Germinal center (tissue), 1 donor: ENCODE data around the gene TFAP2D.

Source experiments
- DNase-seq: peaks from one replicate; pipeline ENCODE4 v3.0.0; 2012; ENCODE audit warnings: mixed read lengths, low spot score

Gene TFAP2D

DNA sequence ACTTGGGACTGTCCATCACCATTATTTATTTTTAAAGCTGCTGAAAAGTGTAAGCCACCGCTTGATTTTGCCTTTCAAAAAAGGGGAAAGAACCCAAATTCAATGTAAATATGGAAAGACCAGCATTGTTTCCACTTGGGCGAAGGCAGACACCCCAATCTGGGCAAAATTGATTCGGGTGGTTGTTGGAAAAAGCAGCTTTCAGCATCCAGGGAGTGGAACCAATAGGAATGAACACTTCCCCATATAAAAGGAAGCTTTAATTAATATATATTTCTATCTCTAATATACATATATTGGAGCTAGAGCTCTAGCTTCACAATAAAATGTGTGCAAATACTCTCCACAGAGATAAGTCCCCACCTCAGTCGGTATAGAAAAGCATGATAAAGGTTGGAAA, at the start of gene TFAP2D:
TSS of gene TFAP2D (plus strand) at position 301 of the 400 bp plus-strand sequence. CDS start 530 bp downstream, outside the sequence.
- no peak for DNase-seq

- DNase-seq = no peak
Measured at GRCh38 chr6:50663806-50664205, 49.5 kb upstream of the TFAP2D start.

GRCh38 chr6:50666089-50666488, 47.2 kb upstream of the TFAP2D start:
- no peak for DNase-seq

DNA sequence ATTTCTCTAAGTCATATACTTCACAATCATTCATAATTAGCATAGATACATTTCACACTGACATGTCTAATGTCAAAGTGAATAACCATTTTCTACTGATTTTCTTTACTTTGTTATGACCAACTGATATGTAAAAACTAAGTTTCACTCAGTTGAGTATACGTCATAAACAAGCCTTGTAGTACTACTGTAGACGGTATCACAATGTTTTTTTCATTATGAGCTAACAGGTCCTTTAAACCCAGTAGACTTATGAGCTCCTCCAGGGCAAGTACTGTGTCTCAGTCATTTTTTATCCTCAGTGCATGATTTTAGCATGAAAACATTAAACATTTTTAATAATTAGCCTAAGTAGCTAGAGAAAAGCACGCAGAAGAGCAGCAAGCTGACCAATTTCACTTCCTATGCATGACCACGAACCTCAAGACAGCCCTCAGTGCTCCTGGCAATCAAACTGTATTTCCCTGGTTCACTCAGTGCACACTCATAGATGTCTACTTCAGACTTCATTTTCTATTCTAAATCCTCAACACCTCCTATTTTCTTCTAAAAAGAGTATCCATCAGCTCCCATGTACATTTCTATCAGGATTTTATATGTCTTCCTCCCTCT, 32.0 kb upstream of the TFAP2D start:
- no peak for DNase-seq

DNA sequence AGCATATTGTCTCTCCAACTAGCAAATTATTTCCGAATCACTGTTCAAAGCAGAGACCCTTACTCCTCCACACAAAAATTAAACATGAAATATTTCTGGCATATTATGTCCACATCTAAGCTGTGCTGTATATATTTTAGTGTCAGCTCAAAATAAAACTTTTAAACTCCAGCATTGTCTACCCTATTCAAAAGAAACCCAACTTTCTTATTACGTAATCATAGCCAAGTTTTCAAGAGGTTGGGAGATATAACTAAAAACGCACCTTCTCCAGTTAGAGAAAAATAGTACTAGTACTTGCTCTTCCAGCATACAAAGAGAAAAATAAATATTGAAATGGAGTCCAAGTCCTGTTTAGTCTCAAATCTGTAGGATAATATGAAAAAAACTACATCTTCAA, 24.1 kb upstream of the TFAP2D start:
- no peak for DNase-seq

- DNase-seq = no peak
Measured at GRCh38 chr6:50691814-50692495, 21.4 kb upstream of the TFAP2D start.

DNA sequence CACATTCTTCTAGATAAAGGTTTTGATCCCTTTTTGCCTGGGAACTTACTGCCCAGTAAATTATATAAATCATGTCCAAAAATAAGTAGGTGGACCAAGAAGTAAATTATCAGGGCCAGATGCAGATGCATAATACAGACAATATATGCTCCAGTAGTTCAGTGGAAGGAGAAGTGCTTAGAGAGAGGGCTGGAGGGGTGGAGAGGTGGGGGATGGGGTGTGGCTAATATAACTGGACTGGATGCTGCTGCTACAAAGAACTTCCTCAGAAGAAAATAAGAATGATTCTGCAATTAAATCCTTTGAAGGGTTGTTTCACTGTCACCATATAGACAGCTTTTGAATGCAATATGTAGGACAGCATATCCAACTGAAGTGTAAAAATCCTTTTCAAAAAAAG, 14.8 kb upstream of the TFAP2D start:
- no peak for DNase-seq

- no peak for DNase-seq
Measured at GRCh38 chr6:50699051-50699775, 14.1 kb upstream of the TFAP2D start.

- DNase-seq = no peak
Measured at GRCh38 chr6:50706575-50706974, 6.8 kb upstream of the TFAP2D start.

- DNase-seq = no peak
Measured at GRCh38 chr6:50707191-50707590, 6.1 kb upstream of the TFAP2D start.

DNA sequence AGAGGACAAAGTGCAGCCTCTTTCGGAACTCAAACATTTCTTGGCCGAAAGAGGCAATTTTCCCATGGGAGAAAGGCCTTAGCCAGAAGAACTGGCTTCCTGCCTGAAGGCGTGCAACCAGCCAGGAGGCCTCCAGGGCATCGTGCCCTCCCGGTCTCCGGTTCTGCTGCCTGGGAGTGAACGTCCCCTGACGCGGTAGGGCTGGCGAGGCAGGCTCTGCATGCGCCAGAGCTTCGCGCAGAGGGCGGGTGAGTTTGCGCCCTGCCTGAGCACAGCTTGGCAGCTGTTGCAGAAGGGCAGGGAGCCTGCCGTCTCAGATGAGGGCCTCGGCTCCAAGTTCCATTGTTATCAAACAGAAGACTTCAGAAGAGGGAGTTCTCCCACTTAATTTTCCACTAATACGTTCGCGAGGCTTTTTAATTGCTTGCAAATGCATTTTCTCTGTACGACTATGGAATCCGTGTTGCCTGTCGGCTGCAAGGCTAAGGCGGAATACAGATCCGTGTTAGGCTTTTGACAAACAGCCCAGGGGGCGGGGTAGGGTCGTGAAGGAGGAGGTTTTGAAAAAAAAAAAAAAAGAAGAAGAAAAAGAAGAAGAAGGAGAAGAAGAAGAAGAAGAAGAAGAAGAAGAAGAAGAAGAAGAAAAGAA, 5.5 kb upstream of the TFAP2D start:
- no peak for DNase-seq

- no peak for DNase-seq
Measured at GRCh38 chr6:50708664-50709365, 4.5 kb upstream of the TFAP2D start.

- DNase-seq = no peak
Measured at GRCh38 chr6:50709366-50709734, 4.0 kb upstream of the TFAP2D start.

DNA sequence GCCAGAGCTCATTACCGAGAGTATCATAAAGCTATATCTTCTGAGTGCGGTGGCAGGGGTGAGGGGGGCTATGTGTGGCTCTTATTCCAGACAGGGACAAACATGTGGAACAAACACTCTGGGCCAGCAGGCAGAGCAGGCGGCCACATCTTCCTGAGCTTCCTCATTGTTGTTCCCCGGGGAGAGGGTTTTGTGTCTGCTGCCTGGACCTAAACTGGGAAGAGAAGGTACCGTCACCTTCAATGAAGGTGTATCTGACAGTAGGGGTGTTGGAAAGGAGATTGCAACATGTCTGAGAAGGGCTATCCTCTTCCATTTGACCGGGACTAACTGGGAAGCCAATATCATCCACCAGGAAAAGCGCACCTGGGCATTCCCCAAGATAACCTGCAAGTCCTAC, 1.6 kb upstream of the TFAP2D start:
- DNase-seq = no peak

- DNase-seq = no peak
Measured at GRCh38 chr6:50712291-50712690, 1.0 kb upstream of the TFAP2D start.

DNA sequence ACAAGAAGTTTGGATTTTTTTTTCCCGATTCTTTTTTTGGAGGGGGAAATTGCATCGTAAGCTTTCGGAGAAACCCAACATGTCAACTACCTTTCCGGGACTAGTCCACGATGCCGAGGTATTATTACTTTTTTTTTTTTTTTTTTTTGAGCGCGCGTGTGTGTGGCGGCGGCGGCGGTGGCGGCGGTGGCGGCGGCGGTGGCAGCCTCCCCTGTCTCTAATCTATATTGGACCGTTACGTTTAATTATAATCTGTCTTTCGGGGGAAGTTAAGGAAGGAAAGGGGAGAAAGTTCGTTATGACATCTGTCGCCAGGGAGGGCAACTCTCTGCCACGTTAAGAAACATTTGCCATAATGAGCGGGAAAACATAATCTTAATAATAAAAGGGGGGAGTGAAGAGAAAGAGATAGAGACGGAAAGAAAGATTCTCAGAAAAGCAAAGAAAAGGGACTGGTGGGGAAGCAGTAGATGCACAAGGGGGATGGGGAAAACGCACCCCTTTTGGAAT, 706 bp downstream of the TFAP2D start:
- DNase-seq = no peak

DNA sequence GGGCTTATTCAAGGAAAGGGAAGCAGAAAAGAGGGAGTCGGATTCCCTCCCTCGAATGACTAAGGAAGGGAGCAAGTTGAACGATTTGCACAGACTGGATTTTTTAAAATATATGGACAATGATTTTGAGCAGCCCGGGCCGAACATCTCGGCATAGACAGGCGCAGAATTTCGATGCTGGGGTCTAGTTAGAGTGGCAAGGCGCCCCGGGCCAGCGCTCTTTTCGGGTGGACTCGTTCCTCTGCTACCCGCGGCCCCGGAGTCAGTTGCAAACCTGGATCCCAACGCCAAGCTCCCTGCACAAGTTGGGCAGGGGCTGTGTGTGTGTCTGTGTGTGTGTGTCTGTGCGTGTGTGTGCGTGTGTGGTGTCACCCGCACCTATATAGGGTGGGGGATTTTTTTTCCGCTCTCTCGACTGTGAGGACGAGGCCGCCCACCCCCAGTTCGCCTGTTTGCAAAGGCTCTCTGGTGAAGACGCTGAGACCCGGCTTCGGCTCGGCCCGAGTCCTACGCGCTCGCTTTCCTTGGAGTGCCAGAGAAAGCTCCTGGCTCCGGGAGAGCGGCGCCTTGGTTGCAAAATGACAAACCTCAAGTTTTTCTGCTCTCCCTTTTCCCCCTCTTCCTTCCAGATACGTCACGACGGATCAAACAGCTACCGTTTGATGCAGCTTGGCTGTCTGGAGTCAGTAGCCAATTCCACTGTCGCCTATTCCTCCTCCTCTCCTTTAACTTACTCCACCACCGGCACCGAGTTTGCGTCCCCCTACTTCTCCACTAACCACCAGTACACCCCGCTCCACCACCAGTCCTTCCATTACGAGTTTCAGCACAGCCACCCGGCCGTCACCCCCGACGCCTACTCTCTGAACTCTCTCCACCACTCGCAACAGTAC, 1.4 kb downstream of the TFAP2D start:
- DNase-seq = no peak

GRCh38 chr6:50716899-50717509, 3.7 kb downstream of the TFAP2D start:
- DNase-seq = no peak

- no peak for DNase-seq
Measured at GRCh38 chr6:50717734-50718457, 4.6 kb downstream of the TFAP2D start.

- DNase-seq = no peak
Measured at GRCh38 chr6:50718566-50718965, 5.2 kb downstream of the TFAP2D start.
